Hair follicular keratinocyte (primary cell): ENCODE data around the gene HEATR9. TPM values are rescaled to one million over a fixed set of nuclear protein-coding genes. Genes with fewer than 3 reads are reported as not detected.

Experiments
- total RNA-seq: library from RNA; depleted of rRNA; stranded (reverse); fragments of >200 nt; gene quantifications from 2 replicates; pipeline ENCODE4 v1.2.3, GENCODE V29; 2015

HEATR9 gene
- total RNA-seq = not detected in 2 replicates

GRCh38 chr17:35868737-35869136 is at the start of gene HEATR9:
TSS of gene HEATR9 (minus strand) at chr17:35868891. CDS start at chr17:35868742, 149 bp downstream.

GRCh38 chr17:35879773-35880654 is 11.3 kb upstream of the HEATR9 start, which contains the start of gene CCL5:
TSS of gene CCL5 (minus strand) at chr17:35880360.

GRCh38 chr17:35808962-35809854 is 59.5 kb downstream of the HEATR9 start, which contains the start of gene TAF15:
TSS of gene TAF15 (plus strand) at chr17:35809484. CDS start at chr17:35809570, 86 bp downstream.

Other genes with a start within 250 kb of the HEATR9 start
- gene RASL10B, start 137.3 kb downstream of the HEATR9 start, total RNA-seq = 0.11 TPM in 1 of 2 replicates, not detected in the other
- not detected in 2 replicates for gene GAS2L2, start 115.7 kb downstream of the HEATR9 start, total RNA-seq
- gene C17orf50, start 108.0 kb downstream of the HEATR9 start, total RNA-seq = not detected in 2 replicates
- 42.0 and 61.6 TPM in 2 replicates for gene MMP28, start 73.2 kb downstream of the HEATR9 start, total RNA-seq
- 15.1 and 23.7 TPM in 2 replicates for gene TAF15, start 59.4 kb downstream of the HEATR9 start, total RNA-seq
- 0.16 TPM in 1 of 2 replicates, not detected in the other for gene CCL5, start 11.5 kb upstream of the HEATR9 start, total RNA-seq
- 0.23 and 1.0 TPM in 2 replicates for gene RDM1, start 61.9 kb upstream of the HEATR9 start, total RNA-seq
- not detected in 2 replicates for gene LYZL6, start 74.8 kb upstream of the HEATR9 start, total RNA-seq
- gene CCL16, start 112.6 kb upstream of the HEATR9 start, total RNA-seq = not detected in 2 replicates
- gene CCL14, start 117.8 kb upstream of the HEATR9 start, total RNA-seq = not detected in 2 replicates
- gene CCL15, start 132.7 kb upstream of the HEATR9 start, total RNA-seq = not detected in 2 replicates
- not detected in 2 replicates for gene CCL23, start 149.1 kb upstream of the HEATR9 start, total RNA-seq
- gene CCL18, start 195.4 kb upstream of the HEATR9 start, total RNA-seq = not detected in 2 replicates
- not detected in 2 replicates for gene CCL3, start 221.3 kb upstream of the HEATR9 start, total RNA-seq
- gene CCL4, start 234.9 kb upstream of the HEATR9 start, total RNA-seq = not detected in 2 replicates